HG02763 (cell line): Measurements from ENCODE around the gene TBCD.
"Not testable (repeated sequence)": the region's sequence is repeated elsewhere in the genome, so short reads cannot be mapped to it uniquely, and the experiment has no call there.

Source experiments
- ATAC-seq: cut with Tn5 transposase; IDR thresholded peaks from one replicate; pipeline ENCODE4 v1.9.1; 2021; ENCODE audit warnings: mild to moderate bottlenecking, moderate library complexity; ENCODE audit not compliant: unreplicated experiment

The TBCD gene

GRCh38 chr17:82964451-82964850, 212.6 kb downstream of the TBCD start:
- not testable (repeated sequence) for ATAC-seq

- ATAC-seq: no peak
Measured at GRCh38 chr17:82964851-82965341, 213.0 kb downstream of the TBCD start.

- ATAC-seq: no peak
Measured at GRCh38 chr17:82965371-82965770, 213.5 kb downstream of the TBCD start.

GRCh38 chr17:82966415-82966814, 214.6 kb downstream of the TBCD start:
- no peak for ATAC-seq

GRCh38 chr17:82967268-82968032, 215.6 kb downstream of the TBCD start:
- no peak for ATAC-seq

- ATAC-seq: not testable (repeated sequence)
Measured at GRCh38 chr17:82968033-82968841, 216.4 kb downstream of the TBCD start.

- ATAC-seq: no peak
Measured at GRCh38 chr17:82970067-82970466, 218.2 kb downstream of the TBCD start.

- ATAC-seq: no peak
Measured at GRCh38 chr17:82970818-82971590, 219.1 kb downstream of the TBCD start.

- ATAC-seq: no peak
Measured at GRCh38 chr17:82972836-82973372, 221.0 kb downstream of the TBCD start.

- ATAC-seq: no peak
Measured at GRCh38 chr17:82973456-82974135, 221.7 kb downstream of the TBCD start.

- ATAC-seq: no peak
Measured at GRCh38 chr17:82974136-82974952, 222.5 kb downstream of the TBCD start.

GRCh38 chr17:82976982-82977488, 225.2 kb downstream of the TBCD start:
- no peak for ATAC-seq

- ATAC-seq: no peak
Measured at GRCh38 chr17:82977606-82978005, 225.7 kb downstream of the TBCD start.

GRCh38 chr17:82978765-82979349, 227.0 kb downstream of the TBCD start:
- ATAC-seq: no peak

- ATAC-seq: no peak
Measured at GRCh38 chr17:82979718-82980117, 227.9 kb downstream of the TBCD start.

GRCh38 chr17:82980632-82981031, 228.8 kb downstream of the TBCD start:
- no peak for ATAC-seq

GRCh38 chr17:82981141-82981730, 229.4 kb downstream of the TBCD start:
- ATAC-seq: no peak

GRCh38 chr17:82983510-82984248, 231.8 kb downstream of the TBCD start:
- no peak for ATAC-seq
